C4-2B (cell line): ENCODE measurements around the gene SPON1.
A peak's percentile ranks its signal among the peaks of the same experiment; 100 is the strongest.

Source experiments
- ZFX ChIP-seq: fragments of 450-650 bp; IDR thresholded peaks from 2 replicates; pipeline ENCODE4 v1.6.1; 2017
- TF ChIP-seq, protein P1 (sequence below): fragments of 450-650 bp; conservative IDR thresholded peaks from 2 replicates; pipeline ENCODE4 v1.5.1; 2017; ENCODE audit warnings: mild to moderate bottlenecking

- TF ChIP-seq, protein P1, sequence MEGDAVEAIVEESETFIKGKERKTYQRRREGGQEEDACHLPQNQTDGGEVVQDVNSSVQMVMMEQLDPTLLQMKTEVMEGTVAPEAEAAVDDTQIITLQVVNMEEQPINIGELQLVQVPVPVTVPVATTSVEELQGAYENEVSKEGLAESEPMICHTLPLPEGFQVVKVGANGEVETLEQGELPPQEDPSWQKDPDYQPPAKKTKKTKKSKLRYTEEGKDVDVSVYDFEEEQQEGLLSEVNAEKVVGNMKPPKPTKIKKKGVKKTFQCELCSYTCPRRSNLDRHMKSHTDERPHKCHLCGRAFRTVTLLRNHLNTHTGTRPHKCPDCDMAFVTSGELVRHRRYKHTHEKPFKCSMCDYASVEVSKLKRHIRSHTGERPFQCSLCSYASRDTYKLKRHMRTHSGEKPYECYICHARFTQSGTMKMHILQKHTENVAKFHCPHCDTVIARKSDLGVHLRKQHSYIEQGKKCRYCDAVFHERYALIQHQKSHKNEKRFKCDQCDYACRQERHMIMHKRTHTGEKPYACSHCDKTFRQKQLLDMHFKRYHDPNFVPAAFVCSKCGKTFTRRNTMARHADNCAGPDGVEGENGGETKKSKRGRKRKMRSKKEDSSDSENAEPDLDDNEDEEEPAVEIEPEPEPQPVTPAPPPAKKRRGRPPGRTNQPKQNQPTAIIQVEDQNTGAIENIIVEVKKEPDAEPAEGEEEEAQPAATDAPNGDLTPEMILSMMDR, result peak; percentile 87
- no peak for TF ChIP-seq ZFX
Measured at GRCh38 chr11:14308114-14308896, 345.8 kb downstream of the SPON1 start.
